ENCODE results near the gene FAM124A.

FAM124A gene

GRCh38 chr13:51308781-51309180, 86.6 kb downstream of the FAM124A start:
- no peak for DNase-seq (ENCODE audit: low spot score)

- no peak for DNase-seq (ENCODE audit: low spot score)
Measured at GRCh38 chr13:51311231-51311630, 89.0 kb downstream of the FAM124A start.

GRCh38 chr13:51311957-51312520, 89.8 kb downstream of the FAM124A start:
- DNase-seq (ENCODE audit: low spot score): no peak

- DNase-seq (ENCODE audit: low spot score): no peak
Measured at GRCh38 chr13:51313619-51314018, 91.4 kb downstream of the FAM124A start.

- peak; percentile 14 for DNase-seq (ENCODE audit: low spot score)
Measured at GRCh38 chr13:51317262-51317661, 95.1 kb downstream of the FAM124A start.

- no peak for DNase-seq (ENCODE audit: low spot score)
Measured at GRCh38 chr13:51318015-51318414, 95.8 kb downstream of the FAM124A start.

GRCh38 chr13:51318876-51319275, 96.7 kb downstream of the FAM124A start:
- DNase-seq (ENCODE audit: low spot score): no peak

GRCh38 chr13:51321836-51322235, 99.6 kb downstream of the FAM124A start:
- DNase-seq (ENCODE audit: low spot score): no peak

- no peak for DNase-seq (ENCODE audit: low spot score)
Measured at GRCh38 chr13:51322826-51323225, 100.6 kb downstream of the FAM124A start.

- DNase-seq (ENCODE audit: low spot score): no peak
Measured at GRCh38 chr13:51323824-51324511, 101.8 kb downstream of the FAM124A start.

GRCh38 chr13:51324714-51325420, 102.7 kb downstream of the FAM124A start:
- no peak for DNase-seq (ENCODE audit: low spot score)

- no peak for DNase-seq (ENCODE audit: low spot score)
Measured at GRCh38 chr13:51325837-51326236, 103.6 kb downstream of the FAM124A start.

GRCh38 chr13:51326777-51327176, 104.6 kb downstream of the FAM124A start:
- no peak for DNase-seq (ENCODE audit: low spot score)

- no peak for DNase-seq (ENCODE audit: low spot score)
Measured at GRCh38 chr13:51327961-51328360, 105.8 kb downstream of the FAM124A start.

GRCh38 chr13:51328488-51328887, 106.3 kb downstream of the FAM124A start:
- DNase-seq (ENCODE audit: low spot score): no peak

GRCh38 chr13:51329606-51330005, 107.4 kb downstream of the FAM124A start:
- no peak for DNase-seq (ENCODE audit: low spot score)

GRCh38 chr13:51330791-51331190, 108.6 kb downstream of the FAM124A start:
- peak; percentile 26 for DNase-seq (ENCODE audit: low spot score)

- no peak for DNase-seq (ENCODE audit: low spot score)
Measured at GRCh38 chr13:51331354-51331861, 109.2 kb downstream of the FAM124A start.

GRCh38 chr13:51332566-51333361, 110.6 kb downstream of the FAM124A start:
- DNase-seq (ENCODE audit: low spot score): no peak

- DNase-seq (ENCODE audit: low spot score): no peak
Measured at GRCh38 chr13:51333421-51333820, 111.2 kb downstream of the FAM124A start.

- DNase-seq (ENCODE audit: low spot score): no peak
Measured at GRCh38 chr13:51333826-51334225, 111.6 kb downstream of the FAM124A start.
